HG03378 (cell line): Measurements from ENCODE around the gene RSPH1.
"Not testable (repeated sequence)": the region's sequence is repeated elsewhere in the genome, so short reads cannot be mapped to it uniquely, and the experiment has no call there.

Source experiments
- ATAC-seq: cut with Tn5 transposase; IDR thresholded peaks from one replicate; pipeline ENCODE4 v1.9.1; 2021; ENCODE audit warnings: mild to moderate bottlenecking, moderate library complexity; ENCODE audit not compliant: unreplicated experiment

Gene RSPH1

DNA sequence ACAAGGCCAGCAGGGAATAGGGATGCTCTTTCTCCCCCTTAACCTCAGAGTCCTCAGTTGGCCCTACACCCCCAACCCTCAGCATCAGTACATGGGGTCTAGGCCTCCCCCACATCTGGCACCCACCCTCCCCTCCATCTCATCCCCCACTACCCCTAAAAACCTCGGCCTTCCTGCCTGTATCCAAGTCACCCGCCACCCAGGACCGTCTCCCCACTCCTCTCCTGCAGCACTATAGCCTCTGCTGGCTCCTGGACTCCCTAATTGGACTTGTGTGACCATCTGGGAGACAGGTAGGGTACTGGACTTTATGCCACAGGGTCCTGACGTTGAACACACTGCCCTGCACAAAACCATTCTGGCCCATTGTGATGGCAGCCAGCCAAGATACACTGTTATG, 6.0 kb downstream of the RSPH1 start:
- no peak for ATAC-seq

DNA sequence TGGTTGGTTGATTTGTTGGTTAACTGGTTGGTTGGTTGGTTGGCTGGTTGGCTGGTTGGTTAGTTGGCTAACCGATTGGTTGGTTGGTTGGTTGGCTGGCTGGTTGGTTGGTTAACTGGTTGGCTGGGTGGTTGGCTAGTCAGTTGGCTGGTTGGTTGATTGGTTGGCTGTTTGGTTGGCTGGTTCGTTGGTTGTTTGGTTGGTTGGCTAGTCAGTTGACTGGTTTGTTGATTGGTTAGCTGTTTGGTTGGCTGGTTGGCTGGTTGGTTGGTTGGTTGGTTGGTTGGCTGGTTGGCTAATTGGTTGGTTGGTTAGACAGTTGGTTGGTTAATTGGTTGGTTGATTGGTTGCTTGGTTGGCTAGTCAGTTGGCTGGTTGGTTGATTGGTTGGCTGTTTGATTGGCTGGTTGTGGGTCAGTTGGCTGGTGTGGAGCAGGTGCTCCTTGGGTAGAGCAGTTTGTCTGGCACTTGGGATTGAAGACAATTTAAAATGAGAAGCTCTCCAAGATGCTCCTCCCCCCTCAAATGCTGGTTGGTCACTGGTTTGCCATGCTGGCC, 6.9 kb downstream of the RSPH1 start:
- ATAC-seq = no peak

DNA sequence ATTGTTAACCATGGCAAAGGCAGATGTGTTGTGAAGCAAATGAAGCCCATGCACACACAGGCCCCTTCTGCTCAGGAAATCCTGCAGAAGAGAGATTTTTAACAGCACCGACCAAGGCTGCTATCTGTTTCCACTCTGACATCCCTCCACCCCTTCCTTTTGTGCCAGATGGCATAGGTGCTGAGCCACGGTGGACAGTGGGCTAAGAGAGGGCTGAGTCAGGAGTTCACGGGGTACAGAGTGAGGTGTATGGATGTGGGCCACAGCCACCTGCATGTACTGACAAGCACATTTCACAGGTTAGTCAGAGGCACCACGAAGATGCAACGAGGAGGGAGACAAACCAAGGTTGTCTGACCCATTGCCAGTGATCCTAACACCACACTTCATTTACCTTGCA, 9.5 kb downstream of the RSPH1 start:
- no peak for ATAC-seq

DNA sequence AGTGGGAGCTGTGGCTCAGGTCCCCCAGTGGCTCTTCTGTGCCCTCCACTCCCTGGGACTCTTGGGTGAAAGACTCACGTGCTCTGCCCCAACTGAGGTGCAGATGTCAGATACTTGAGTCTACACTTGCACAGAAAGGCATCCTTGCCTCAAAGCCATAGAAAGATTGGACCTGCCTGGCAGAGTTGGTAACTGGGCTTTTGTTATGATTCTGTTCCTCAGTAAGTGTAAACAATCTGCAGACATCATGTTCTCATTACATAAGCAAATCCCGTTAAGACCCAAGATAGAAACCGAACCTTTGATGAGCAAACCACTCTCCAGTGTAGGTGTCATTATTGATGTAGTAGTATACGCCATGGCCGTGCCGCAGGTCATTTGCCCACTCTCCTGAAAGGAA, 10.0 kb downstream of the RSPH1 start:
- no peak for ATAC-seq

DNA sequence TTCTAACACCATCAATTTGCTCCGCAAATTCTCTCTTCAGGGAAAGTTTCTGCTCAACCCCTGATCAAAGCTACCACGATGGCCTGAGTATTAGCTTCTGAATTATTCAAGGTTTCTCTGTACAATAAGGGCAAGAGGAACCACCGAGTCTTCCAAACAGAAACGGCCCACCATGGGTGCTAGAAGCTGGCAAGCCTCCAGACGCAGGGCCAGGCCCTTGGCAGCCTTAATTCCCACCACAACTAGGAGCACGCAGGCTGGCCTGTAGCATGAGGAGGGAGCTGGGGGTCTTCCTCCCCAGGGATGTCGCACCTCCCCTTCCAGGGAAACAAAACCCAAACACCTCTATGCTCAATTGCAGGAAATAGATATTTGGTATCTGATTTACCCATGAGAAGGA, 11.1 kb downstream of the RSPH1 start:
- no peak for ATAC-seq

DNA sequence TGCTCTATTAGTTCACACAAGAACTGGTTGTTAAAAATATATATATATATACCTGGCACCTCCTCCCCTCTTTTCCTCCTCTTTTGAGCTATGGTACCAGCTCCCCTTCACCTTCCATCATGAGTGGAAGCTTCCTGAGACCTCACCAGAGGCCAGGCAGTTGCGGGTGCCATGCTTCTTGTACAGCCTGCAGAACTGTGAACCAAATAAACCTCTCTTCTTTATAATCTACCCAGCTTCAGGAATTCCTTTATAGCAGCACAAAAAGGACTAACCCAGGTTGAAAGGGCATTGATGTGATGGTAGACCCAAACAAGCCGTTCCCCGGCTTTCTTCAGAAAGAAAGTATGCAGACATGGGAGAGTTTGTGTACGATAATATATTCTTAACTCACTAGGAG, 14.9 kb downstream of the RSPH1 start:
- ATAC-seq = no peak

DNA sequence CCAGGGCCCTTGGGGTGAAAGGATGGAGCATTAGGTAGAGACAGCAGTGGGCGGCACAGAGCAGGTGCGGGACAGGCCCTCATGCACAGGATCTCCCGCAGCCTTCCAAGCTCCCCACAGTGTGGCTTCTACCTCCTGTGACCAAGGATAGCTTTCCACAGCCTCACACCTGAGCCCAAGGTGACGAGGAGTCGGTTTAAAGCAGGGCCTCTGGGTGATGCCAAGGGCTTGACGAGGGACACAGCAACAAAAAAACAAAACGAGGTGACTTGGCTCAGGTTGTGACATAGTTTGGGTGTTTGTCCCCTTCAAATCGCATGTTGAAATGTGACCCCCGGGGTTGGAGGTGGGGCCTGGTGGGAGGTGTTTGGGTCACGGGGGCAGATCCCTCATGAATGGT, 15.3 kb downstream of the RSPH1 start:
- ATAC-seq = no peak

DNA sequence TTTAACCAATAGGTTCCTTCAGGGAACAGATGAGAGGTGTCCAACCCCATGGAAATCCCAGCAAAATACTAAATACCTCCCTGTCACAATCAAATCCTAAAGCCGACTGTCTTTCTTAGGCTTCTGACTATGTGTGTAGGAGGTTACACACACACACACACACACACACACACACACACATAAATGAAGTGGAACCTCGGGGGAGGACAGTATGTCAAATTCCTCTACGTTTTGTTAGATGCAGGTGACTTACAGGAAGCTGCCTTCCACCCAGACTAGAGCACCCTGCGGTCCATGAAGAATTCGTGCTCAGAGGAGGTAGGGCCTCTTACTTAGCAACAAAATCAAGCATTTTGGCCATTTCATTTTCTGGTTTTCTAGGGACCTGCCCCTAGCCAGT, 16.4 kb downstream of the RSPH1 start:
- ATAC-seq = no peak

DNA sequence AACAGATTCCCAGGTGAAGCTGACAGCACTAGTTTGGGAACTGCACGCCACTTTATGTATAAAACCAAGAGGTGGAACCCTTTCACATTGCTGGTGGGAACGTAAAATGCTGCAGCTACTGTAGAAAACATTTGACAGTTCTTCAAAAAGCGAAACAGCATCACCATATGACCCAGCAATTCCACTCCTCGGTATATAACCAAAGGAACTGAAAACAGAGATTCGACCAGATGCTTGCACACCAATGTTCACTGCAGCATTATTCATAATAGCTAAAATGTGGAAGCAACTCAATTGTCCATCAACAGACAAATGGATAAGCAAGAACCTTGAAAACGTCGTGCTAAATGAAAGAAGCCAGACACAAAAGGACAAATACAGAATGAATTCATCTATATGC, 17.5 kb downstream of the RSPH1 start:
- ATAC-seq = no peak

DNA sequence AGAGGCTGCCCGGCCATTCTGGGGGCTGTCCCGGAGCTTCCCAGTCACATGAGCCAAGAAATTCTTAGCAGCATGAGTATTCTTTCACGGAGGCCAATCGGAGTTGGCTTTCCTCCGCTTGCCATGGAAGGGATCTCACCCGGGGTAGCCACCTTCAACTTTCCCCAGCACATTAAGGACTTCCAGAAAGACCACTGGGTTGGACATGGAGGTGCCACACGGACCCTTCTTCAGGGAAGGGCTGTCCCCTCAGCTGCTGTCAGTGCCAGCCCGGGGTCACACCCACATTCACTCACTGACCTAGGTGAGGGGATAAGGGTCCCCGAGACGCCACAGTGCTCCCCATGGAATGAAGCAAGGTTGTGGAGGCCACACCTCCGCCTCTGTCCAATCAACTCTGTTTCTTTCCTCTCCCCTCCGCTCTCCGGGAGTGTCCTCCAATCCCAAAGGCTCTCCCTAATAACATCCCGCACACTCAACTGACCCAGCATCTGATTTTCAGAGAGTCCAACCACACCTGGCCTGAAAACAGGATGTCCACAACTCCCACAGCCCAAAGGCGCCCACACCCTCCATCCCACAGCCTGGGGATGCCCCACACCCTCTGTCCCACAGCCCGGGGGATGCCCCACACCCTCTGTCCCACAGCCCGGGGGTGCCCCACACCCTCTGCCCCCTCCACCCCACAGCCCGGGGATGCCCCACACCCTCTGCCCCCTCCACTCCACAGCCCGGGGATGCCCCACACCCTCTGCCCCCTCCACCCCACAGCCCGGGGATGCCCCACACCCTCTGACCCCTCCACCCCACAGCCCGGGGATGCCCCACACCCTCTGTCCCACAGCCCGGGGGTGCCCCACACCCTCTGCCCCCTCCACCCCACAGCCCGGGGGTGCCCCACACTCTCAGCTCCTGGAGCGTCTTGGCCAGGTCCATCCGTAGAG, 19.4 kb downstream of the RSPH1 start:
- ATAC-seq = no peak

DNA sequence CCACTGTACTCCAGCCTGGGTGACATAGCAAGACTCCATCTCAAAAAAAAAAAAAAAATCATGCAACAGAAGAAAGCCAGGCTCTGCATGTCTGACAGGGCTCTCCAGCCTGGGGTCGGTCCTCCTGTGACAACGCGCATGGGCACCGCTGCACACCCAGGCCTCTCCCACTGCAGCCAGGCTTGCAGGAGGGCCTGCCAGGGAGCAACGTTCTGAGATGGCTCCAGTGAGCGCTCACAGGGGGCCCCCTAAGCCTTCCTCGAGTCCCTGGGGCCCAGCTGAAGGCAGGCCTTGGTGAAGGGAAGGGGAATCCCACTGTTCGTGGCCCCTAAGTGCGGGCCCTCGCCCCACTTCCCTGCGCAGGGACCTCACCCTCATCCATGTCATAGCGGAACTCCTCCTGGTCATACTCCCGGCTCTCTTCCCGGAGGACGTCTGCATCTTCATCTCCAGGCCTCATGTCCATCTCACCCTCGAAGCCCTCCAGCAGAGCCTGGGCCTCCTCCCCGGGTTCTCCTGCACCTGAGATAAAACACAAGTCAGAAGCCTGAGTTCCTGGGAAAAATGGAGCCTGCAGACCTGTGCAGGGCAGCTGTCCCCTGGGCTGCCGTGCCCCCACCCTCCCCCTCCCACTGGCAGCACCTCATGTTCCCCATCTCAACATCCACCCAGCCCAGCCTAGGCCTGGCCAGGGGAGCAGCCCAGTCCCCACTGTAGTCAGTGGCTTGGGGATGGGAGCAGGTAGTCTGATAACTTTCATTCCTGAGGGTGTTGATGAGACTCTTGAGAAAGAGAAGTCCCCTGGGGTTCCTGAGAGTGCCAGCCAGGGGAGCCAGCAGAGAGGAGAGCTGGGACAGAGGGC, 20.3 kb downstream of the RSPH1 start:
- no peak for ATAC-seq

DNA sequence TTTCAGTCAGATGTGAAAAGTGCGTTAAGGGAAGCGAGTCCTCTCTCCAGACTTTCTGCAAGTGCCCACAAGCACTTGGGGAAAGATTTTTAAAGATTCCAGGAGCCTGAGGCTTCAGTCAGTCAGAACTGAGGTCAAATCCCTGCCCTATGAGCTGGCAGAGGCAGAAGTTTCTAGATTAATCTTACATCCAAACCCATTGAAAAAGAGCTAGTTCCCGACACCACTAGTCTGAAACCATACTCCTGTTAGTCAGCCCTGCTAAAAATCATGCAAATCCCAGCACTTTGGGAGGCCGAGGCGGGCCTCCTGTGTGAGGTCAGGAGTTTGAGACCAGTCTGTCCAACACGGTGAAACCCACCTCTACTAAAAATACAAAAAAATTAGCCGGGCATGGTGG, 21.0 kb downstream of the RSPH1 start:
- no peak for ATAC-seq

DNA sequence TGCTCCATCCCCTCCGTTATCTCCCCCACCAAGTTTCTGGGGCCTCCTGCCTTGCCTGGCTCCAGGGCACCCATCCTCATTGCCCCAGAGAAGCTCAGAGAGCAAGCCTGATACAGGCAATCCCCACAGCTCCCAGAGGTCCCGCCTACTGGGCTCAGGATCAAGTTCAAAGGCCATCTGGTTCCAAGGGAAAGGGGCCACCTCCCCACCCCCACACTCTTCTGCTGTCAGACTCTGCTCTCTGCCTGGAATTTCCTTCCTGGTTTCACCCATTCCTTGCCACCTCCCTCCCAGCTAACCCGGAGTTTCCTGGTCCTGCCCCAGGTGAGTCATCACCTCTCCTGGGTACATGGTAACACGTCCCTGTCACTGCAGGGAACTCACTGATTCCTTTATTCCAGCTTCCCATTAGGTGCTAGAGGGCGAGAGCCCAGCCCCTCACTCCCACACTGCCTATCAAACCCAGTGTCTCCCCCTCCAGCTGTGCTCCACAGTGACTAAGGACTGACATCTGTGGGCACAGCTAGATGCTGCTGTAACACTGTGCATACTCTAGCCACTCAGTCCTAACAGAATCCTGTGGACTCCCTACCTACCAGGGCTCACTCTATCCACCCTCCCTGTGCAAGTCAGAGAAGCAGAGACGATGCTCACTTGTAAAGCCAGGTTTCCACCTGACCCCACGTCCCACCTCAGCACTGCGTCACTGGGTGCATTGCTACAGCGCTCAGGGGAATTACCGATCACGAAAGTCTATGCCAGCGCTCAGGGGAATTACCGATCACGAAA, 21.8 kb downstream of the RSPH1 start:
- ATAC-seq = peak; percentile 49

DNA sequence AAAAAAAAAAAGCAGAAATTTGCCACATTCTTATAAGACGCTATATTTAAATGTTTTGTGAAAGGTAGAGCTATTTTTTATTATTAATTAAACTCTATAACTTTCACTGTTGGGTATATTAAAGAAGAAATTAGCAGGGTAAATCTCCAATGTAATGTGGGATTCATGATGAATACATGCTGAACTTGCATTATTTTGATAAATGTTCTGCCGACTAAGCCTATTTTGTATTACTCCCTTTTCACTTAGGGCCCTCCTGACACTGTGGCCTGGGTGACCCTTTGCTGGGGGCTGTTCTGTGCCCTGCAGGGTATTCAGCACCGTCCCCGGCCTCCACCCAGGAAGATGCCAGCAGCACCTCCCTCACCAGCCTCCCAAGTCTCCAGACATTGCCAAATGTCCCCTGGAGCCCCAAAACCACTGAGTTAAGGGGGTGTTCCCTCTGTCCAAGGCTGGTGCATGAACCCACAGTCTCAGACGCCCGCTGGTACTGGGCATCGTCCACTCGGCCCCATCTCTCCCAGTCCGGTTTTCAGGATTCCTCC, 22.5 kb downstream of the RSPH1 start:
- no peak for ATAC-seq

DNA sequence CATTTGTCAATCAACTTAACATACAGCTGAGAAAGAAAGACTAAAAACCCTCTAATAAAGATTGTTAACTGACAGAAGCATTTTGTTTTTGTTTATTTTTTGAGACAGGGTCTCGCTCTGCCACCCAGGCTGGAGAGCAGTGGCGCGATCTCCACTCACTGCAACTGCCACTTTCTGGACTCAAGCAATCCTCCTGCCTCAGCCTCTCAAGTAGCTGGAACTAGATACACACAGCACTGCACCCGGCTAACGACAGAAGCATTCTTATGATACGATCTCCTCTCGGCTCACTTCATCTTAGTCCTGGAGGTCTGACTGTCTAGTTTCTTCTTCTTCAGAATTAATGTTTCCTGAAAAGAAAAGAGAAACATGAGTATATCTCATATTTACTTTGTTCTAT, 23.5 kb downstream of the RSPH1 start:
- ATAC-seq = no peak

DNA sequence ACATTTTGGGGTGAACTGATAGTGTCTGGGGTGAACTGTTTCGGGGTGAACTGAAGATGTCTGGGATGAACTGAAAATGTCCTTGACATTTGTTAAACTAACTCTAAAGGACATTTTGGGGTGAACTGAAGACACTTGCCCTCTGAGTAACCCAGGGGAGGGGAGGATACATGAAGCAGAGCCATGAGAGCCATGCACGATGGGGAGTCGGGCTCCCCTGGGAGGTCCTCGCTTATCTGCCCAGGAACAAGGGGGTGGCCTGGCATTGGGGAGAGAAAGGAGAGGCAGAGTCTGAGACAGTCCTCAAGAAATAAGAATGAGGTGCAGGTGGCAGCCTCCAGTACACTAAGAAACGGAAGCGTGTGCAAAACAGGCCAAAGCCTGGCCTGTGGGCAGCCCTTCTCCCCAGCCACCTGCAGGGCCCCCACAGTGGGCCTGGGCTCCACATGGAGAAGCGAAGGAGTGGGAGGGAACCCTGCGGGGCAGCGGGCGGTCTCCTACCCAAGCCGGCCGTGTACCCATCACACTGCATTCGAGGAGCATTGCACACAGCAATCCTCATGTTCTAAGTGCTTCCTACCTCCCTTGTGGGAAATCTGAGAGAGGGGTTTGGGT, 24.2 kb downstream of the RSPH1 start:
- ATAC-seq = no peak

DNA sequence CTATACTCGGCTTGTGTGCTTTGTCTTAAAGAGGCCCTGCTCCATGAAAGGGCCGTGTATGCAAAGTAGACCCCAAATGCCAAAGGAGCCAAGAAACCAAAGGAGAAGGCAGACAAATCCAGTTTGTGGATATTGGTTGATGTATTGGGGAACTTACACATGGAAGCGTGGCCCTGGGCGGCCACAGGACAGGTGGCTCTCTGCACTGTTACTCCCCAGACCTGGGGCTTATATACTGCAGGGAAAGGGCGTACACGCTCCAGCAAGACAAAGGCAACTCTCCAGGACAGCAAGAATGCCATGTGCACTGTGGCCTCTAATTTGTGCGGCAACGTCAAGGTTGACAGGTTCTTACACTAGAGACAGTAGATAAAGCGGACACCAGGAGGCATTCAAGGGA, 24.8 kb downstream of the RSPH1 start:
- no peak for ATAC-seq

DNA sequence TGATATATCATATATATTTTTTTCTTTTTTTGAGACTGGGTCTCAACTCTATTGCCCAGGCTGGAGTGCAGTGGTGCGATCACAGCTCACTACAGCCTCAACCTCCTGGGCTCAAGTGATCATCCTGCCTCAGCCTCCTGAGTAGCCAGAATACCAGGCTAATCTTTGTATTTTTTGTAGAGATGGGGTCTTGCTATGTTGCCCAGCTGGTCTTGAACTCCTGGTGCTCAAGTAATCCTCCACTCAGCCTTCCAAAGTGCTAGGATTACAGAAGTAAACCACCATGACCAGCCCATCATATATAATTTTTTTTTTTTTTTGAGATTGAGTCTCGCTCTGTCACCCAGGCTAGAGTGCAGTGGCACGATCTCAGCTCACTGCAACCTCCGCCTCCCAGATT, 26.3 kb downstream of the RSPH1 start:
- not testable (repeated sequence) for ATAC-seq

DNA sequence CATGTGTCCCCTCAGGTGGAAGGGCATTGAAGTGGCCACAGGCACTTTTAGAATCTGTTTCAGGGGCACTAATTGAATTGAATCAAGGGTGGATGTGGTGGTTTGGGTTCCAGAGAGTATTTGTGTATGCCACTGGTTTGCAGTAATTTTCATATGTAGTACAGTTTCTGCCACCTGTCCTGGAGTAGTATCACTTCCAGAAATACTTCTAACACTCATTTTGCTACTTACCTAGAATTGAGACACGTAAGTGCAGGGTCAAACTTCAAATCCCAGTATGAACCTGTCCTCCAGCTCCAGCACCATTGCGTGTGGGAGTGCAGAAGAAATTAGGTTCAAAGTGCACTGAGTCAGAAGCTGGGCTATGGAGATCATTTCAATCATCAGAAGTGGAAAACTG, 26.8 kb downstream of the RSPH1 start:
- ATAC-seq = peak; percentile 42

DNA sequence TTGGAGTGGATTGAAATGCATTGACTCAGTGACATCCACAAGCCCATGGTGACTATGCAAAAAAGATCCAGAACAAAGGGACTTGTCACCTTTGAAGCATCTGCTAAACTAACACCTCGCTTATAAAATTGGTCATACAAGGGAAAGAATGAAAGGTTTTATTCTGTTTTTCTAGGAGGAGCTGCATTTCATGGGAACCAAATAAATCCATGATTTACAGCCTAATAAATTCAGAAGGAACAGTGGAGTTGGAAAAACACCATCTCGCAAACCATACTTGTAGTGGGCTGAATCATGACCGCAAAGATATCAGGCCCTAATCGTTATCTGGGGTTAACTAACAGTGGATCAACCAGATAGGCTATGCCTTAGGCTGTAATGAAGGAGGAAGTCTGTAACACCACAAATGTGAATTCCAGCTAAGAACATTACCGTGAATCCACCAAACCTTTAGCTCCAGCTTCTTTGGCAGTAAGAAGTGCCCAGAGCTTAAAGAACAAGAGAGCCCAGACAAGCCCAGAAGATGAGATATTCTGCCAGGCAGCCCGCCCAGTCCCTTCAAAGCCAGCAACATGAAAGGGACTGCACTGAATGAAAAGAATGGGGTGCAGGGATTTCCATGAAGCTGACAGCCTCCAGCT, 27.4 kb downstream of the RSPH1 start:
- no peak for ATAC-seq
